ENCODE results near the gene IFIT1B.

The IFIT1B gene

GRCh38 chr10:89414146-89414878 lies 36.5 kb downstream of the IFIT1B start, which contains the start of gene IFIT5:
TSS of gene IFIT5 (plus strand) at chr10:89414568. CDS start at chr10:89414799, 231 bp downstream.
- DNase-seq (ENCODE audit: low read depth) = peak; percentile 76

- peak; percentile 36 for DNase-seq (ENCODE audit: low read depth)
Measured at GRCh38 chr10:89414879-89415821, 37.3 kb downstream of the IFIT1B start.

- no peak for DNase-seq (ENCODE audit: low read depth)
Measured at GRCh38 chr10:89416465-89416864, 38.6 kb downstream of the IFIT1B start.

DNA sequence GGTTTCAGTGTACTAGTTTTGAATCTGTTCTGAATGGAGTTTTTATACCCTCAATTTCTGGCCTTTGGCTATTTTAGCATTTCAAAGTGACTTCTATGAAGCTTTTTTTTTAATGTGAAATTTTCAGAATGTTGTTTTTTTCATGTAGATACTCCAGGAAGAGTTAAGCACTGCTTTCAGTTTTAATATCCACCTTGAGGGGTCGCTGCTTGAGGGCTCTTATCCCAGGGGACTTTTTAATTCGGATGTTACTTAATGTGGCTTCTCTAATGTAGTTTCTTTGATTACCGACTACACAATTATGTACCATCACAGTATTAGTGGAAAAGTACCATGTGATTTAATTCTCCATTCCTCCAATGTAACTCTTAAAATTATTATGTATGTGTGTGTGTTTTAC lies 41.7 kb downstream of the IFIT1B start:
- DNase-seq (ENCODE audit: low read depth) = peak; percentile 47

DNA sequence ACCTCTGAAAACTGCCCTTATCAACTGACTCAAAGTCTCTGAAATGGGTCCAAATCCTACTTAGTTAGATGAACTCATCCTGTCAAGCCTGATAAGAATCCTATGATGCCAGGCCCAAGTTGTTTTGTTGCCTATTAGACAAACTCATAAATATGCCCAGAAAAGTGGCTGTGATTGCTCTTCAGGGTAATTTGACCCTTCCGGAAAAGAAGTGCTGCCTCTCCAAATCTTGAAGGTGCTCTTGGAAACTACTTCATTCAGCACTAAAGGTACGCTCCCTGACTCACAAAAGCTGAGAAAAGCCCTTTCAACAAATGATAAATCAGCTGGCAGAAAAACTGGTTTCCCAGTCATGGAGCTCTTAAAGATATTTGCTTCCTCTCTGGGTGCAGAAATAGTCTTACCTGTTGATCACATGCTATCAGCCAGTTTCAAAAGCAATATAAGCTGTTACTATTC lies 43.2 kb downstream of the IFIT1B start:
- DNase-seq (ENCODE audit: low read depth) = no peak

GRCh38 chr10:89425000-89425399 lies 47.1 kb downstream of the IFIT1B start:
- no peak for DNase-seq (ENCODE audit: low read depth)

- peak; percentile 76 for DNase-seq (ENCODE audit: low read depth)
Measured at GRCh38 chr10:89426230-89426868, 48.5 kb downstream of the IFIT1B start.

- DNase-seq (ENCODE audit: low read depth) = peak; percentile 91
Measured at GRCh38 chr10:89427629-89428028, 49.8 kb downstream of the IFIT1B start.

GRCh38 chr10:89428877-89429276 lies 51.0 kb downstream of the IFIT1B start:
- DNase-seq (ENCODE audit: low read depth) = peak; percentile 40

DNA sequence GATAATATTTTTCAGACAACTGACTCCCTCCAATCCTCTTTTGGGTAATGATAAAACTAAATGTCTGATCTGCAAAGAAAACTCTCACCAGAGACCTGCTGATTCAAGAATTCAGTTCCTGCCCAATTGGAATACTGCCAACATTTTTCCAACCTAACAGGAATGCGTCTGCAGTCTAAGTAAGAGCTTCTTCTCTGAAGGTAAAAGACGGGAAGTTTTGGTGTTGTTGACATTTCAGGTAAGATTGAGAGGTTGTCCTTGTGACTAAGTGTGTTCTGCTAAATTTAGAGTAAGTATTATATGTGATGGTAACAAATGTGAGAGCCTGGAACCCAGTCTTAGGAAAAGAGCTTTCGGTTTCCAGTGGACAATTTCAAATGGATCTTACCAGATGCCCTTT lies 54.1 kb downstream of the IFIT1B start:
- DNase-seq (ENCODE audit: low read depth) = peak; percentile 85
